Hematopoietic multipotent progenitor cell treated with erythropoietin and hydrocortisone succinate and interleukin-3 and kit ligand, for 8 days (in vitro differentiated cells): ENCODE results near the gene ADAMTS14.

Experiments used
- DNase-seq: peaks from one replicate; pipeline ENCODE4 v3.0.0-alpha.2; 2015

Gene ADAMTS14

GRCh38 chr10:70698211-70698610 lies 25.9 kb downstream of the ADAMTS14 start:
- no peak for DNase-seq

- no peak for DNase-seq
These were observed 26.9 kb downstream of the ADAMTS14 start for GRCh38 chr10:70699063-70699658.

GRCh38 chr10:70699659-70700174 lies 27.4 kb downstream of the ADAMTS14 start:
- DNase-seq: no peak

GRCh38 chr10:70702190-70702763 lies 30.0 kb downstream of the ADAMTS14 start:
- DNase-seq: no peak

- no peak for DNase-seq
These were observed 31.9 kb downstream of the ADAMTS14 start for GRCh38 chr10:70704211-70704610.

GRCh38 chr10:70705121-70705861 lies 33.0 kb downstream of the ADAMTS14 start:
- no peak for DNase-seq

- DNase-seq: no peak
These were observed 38.9 kb downstream of the ADAMTS14 start for GRCh38 chr10:70711177-70711576.

- no peak for DNase-seq
These were observed 39.6 kb downstream of the ADAMTS14 start for GRCh38 chr10:70711911-70712310.

- no peak for DNase-seq
These were observed 41.9 kb downstream of the ADAMTS14 start for GRCh38 chr10:70714245-70714644.

- no peak for DNase-seq
These were observed 42.6 kb downstream of the ADAMTS14 start for GRCh38 chr10:70714951-70715350.

- no peak for DNase-seq
These were observed 43.8 kb downstream of the ADAMTS14 start for GRCh38 chr10:70715853-70716795.

- DNase-seq: no peak
These were observed 50.6 kb downstream of the ADAMTS14 start for GRCh38 chr10:70722820-70723424.

- no peak for DNase-seq
These were observed 51.5 kb downstream of the ADAMTS14 start for GRCh38 chr10:70723771-70724170.

- no peak for DNase-seq
These were observed 54.7 kb downstream of the ADAMTS14 start for GRCh38 chr10:70726909-70727495.

GRCh38 chr10:70728328-70728727 lies 56.0 kb downstream of the ADAMTS14 start:
- no peak for DNase-seq

GRCh38 chr10:70729763-70730357 lies 57.6 kb downstream of the ADAMTS14 start:
- DNase-seq: no peak

GRCh38 chr10:70730955-70731354 lies 58.6 kb downstream of the ADAMTS14 start:
- no peak for DNase-seq

GRCh38 chr10:70732569-70732968 lies 60.3 kb downstream of the ADAMTS14 start:
- DNase-seq: no peak

- DNase-seq: no peak
These were observed 60.7 kb downstream of the ADAMTS14 start for GRCh38 chr10:70733051-70733450.

- DNase-seq: no peak
These were observed 62.9 kb downstream of the ADAMTS14 start for GRCh38 chr10:70735161-70735560.

GRCh38 chr10:70736525-70736924 lies 64.2 kb downstream of the ADAMTS14 start:
- no peak for DNase-seq

- no peak for DNase-seq
These were observed 64.9 kb downstream of the ADAMTS14 start for GRCh38 chr10:70737250-70737649.
